ENCODE results near the gene PNPLA7. TPM values are rescaled to one million over a fixed set of nuclear protein-coding genes. Genes with fewer than 3 reads are reported as not detected.
A peak's percentile ranks its signal among the peaks of the same experiment; 100 is the strongest.

Gene PNPLA7
- total and polyA plus RNA-seq, 2 of the 8 experiments (the other 6 are each of a cell fraction or from before 2014, with no cell fraction given): 0.35 to 0.47 TPM

DNA sequence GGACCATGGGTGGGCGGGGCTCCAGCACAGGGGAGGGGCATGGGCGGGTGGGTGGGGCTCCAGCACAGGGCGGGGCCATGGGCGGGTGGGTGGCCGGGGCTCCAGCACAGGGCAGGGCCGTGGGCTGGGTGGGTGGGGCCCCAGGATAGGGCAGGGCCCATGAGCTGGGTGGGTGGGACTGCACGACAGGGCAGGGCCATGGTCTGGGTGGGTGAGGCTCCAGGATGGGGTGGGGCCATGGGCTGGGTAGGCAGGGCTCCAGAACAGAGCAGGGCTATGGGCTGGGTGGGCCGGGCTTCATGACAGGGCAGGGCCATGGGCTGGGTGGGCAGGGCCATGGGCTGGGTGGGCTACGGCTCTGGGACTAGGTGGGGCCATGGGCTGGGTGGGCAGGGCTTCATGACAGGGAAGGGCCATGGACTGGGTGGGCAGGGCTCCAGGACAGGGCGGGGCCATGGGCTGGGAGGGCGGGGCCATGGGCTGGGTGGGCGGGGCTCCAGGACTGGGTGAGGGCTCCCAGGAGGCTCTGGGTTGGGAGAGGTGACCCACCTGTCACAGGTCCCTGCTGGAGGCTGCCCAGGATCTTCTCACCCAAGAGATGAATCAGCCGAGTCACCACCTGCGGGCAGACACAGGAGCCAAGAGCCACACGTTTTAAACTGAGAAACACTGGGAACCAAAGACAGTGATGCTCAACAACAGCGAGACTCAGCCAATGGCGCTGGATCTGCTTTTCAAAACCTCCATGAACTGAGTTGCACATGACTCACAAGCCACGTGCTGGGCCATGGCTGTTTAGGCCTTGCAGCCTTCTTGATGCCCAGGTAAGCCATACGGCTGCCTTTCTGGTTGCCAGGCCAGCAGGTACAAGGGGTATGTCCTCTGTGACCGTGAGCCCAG, 57.5 kb downstream of the PNPLA7 start:
- H4K8ac ChIP-seq (ENCODE audit: extremely low read depth, insufficient read depth, low read length): no peak overlapping the region
- H2BK5ac ChIP-seq (ENCODE audit: low read depth, low read length): no peak overlapping the region
- ChIA-PET CTCF (ENCODE audit: partially characterized antibody) (no interaction called here), POLR2A (ENCODE audit: partially characterized antibody) (no interaction called here)
- H3K23ac ChIP-seq (ENCODE audit: insufficient read length): no peak overlapping the region
- TF ChIP-seq POLR2A (IDR thresholded peaks at IDR 0.05; ENCODE audit: control extremely low read depth in 1 of 2, low read depth in 2 of 2, low read length in 2 of 2) (no peak), YY1 (IDR thresholded peaks at IDR 0.05; ENCODE audit: low read depth, low read length) (no peak)
- H2BK12ac ChIP-seq (ENCODE audit: low read depth, low read length): peak overlapping the region; percentile 55; the same call in 1 of the 2 replicates
- no peak overlapping the region for H2BK120ac ChIP-seq (replicated peaks; ENCODE audit: low read depth, low read length)
- H2AFZ ChIP-seq (ENCODE audit: low read length): no peak overlapping the region
- H3K79me1 ChIP-seq (ENCODE audit: low read depth, low read length): no peaks in the 10 kb centered on the region
- no peak overlapping the region for H3K14ac ChIP-seq (ENCODE audit: insufficient read length)
- no peaks in the 10 kb centered on the region for H3K4me1 ChIP-seq (replicated peaks in 1 of 4; ENCODE audit: control insufficient read depth in 3 of 4, insufficient read depth in 4 of 4, low read length in 3 of 4)
- FAIRE-seq: no peak
- H3K36me3 ChIP-seq (ENCODE audit: control insufficient read depth in 2 of 4, insufficient read depth in 4 of 4, low read length in 3 of 4): no peaks in the 10 kb centered on the region
- H4K20me1 ChIP-seq (replicated peaks in 1 of 2; ENCODE audit: control insufficient read depth in 1 of 2, insufficient read depth in 2 of 2, low read length in 2 of 2): peaks cover 0 to 4% of the 10 kb centered on the region in 2 experiments
- no peak overlapping the region for H2BK15ac ChIP-seq (ENCODE audit: low read length)
- no peaks in the 10 kb centered on the region; a peak in 1 of 7 replicates for H3K27me3 ChIP-seq (replicated peaks in 1 of 4; ENCODE audit: control insufficient read depth in 3 of 4, extremely low read depth in 1 of 4, insufficient read depth in 3 of 4, low read length in 3 of 4)
- no peaks in the 10 kb centered on the region; the same call in 1 of the 2 replicates for H3K23me2 ChIP-seq (ENCODE audit: low read depth, low read length)
- H2BK20ac ChIP-seq (ENCODE audit: low read length): no peak overlapping the region
- no peak overlapping the region for H3K4me3 ChIP-seq (ENCODE audit: extremely low read depth in 1 of 4, insufficient read depth in 2 of 4, low read depth in 3 of 4, low read length in 4 of 4)
- H3K56ac ChIP-seq (replicated peaks; ENCODE audit: insufficient read length, low read depth, low read length): no peak overlapping the region
- H2AK5ac ChIP-seq (ENCODE audit: low read depth, low read length): peak overlapping the region; percentile 2; the same call in 1 of the 2 replicates
- DNase-seq (ENCODE audit: low read depth in 1 of 2, low spot score in 2 of 2): peak in 1 of 2 experiments; percentile 41
- H4K91ac ChIP-seq (replicated peaks; ENCODE audit: insufficient read length, low read length): no peak overlapping the region
- 73% methylated on average over 12 of the region's 20 CpGs; no CpG with 5 or more reads in 1 of the 2 experiments for WGBS, 2 experiments (ENCODE audit: extremely low coverage in 1 of 2, insufficient coverage in 1 of 2, insufficient read length in 1 of 2, insufficient replicate concordance in 2 of 2, low coverage in 1 of 2, low lambda C conversion rate in 2 of 2, missing lambda C conversion rate in 1 of 2)
- no peaks in the 10 kb centered on the region; a peak in 1 of 4 replicates for H3K9me3 ChIP-seq (ENCODE audit: insufficient read depth in 2 of 2, low read depth in 1 of 2, low read length in 1 of 2)
- no peak overlapping the region for H3K4me2 ChIP-seq (ENCODE audit: insufficient read depth in 1 of 2, low read depth in 2 of 2, low read length in 2 of 2)
- H3K18ac ChIP-seq (ENCODE audit: extremely low read depth, low read length): no peak overlapping the region
- no peak overlapping the region for H4K5ac ChIP-seq (ENCODE audit: insufficient read length, low read depth, low read length)
- H3K79me2 ChIP-seq (ENCODE audit: control insufficient read depth in 1 of 2, insufficient read depth in 2 of 2, low read length in 2 of 2): no peaks in the 10 kb centered on the region
- H3K4ac ChIP-seq (replicated peaks; ENCODE audit: insufficient read length, low read depth, low read length): no peak overlapping the region
- H3K9ac ChIP-seq (replicated peaks in 1 of 4; ENCODE audit: extremely low read depth in 1 of 4, low read depth in 3 of 4, low read length in 3 of 4): no peak overlapping the region
- H3K27ac ChIP-seq (ENCODE audit: low read depth, low read length): no peak overlapping the region

All from H1 (cell line).